H9 (cell line): ENCODE results near the gene TSPAN9. TPM values are rescaled to one million over a fixed set of nuclear protein-coding genes. Genes with fewer than 3 reads are reported as not detected.

ENCODE experiments used
- DNase-seq: peaks from one replicate; pipeline ENCODE4 v3.0.0-alpha.2; 2017
- H2AFZ ChIP-seq: one replicate; pipeline ENCODE4 v1.6.1; 2013; ENCODE audit warnings: mild to moderate bottlenecking, low read length, control low read depth, moderate library complexity
- H2AK5ac ChIP-seq: 2 replicates; pipeline ENCODE4 v1.6.1; 2013; ENCODE audit warnings: low read length, control low read depth, mixed read lengths; ENCODE audit not compliant: insufficient read length
- H2BK120ac ChIP-seq: one replicate; pipeline ENCODE4 v1.6.1; 2013; ENCODE audit warnings: low read depth, mild to moderate bottlenecking, low read length, control low read depth, inconsistent platforms; ENCODE audit not compliant: poor library complexity, severe bottlenecking
- H2BK12ac ChIP-seq: 2 replicates; pipeline ENCODE4 v1.6.1; 2013; ENCODE audit warnings: low read length, control low read depth, mixed read lengths, low read depth; ENCODE audit not compliant: insufficient read length
- H2BK15ac ChIP-seq: 2 replicates; pipeline ENCODE4 v1.6.1; 2013; ENCODE audit warnings: low read depth, low read length, control low read depth
- H2BK20ac ChIP-seq: one replicate; pipeline ENCODE4 v1.6.1; 2013; ENCODE audit warnings: low read depth, mild to moderate bottlenecking, low read length, control low read depth, inconsistent platforms; ENCODE audit not compliant: poor library complexity, severe bottlenecking
- H2BK5ac ChIP-seq: 2 replicates; pipeline ENCODE4 v1.6.1; 2013; ENCODE audit warnings: low read length, control low read depth, mixed read lengths; ENCODE audit not compliant: insufficient read length
- H3K14ac ChIP-seq: 2 replicates; pipeline ENCODE4 v1.6.1; 2013; ENCODE audit warnings: low read length, control low read depth; ENCODE audit not compliant: insufficient read depth
- H3K18ac ChIP-seq: 2 replicates; pipeline ENCODE4 v1.6.1; 2013; ENCODE audit warnings: low read depth, mild to moderate bottlenecking, mixed read lengths, low read length, control low read depth; ENCODE audit not compliant: insufficient read length
- H3K23ac ChIP-seq: 2 replicates; pipeline ENCODE4 v1.6.1; 2013; ENCODE audit warnings: low read length, control low read depth, mixed read lengths, low read depth; ENCODE audit not compliant: insufficient read length
- H3K23me2 ChIP-seq: 2 replicates; pipeline ENCODE4 v1.6.1; 2013; ENCODE audit warnings: low read depth, mild to moderate bottlenecking, mixed read lengths, low read length, control low read depth; ENCODE audit not compliant: insufficient read length, poor library complexity, severe bottlenecking
- H3K27ac ChIP-seq: 2 replicates; pipeline ENCODE4 v1.5.1; 2013; ENCODE audit warnings: low read length, control low read depth, mixed read lengths, low read depth; ENCODE audit not compliant: insufficient read length
- H3K27me3 ChIP-seq: 2 replicates; pipeline ENCODE4 v1.6.1; 2013; ENCODE audit warnings: low read length, control low read depth, inconsistent platforms; ENCODE audit not compliant: insufficient read depth
- H3K4ac ChIP-seq: 2 replicates; pipeline ENCODE4 v1.6.1; 2013; ENCODE audit warnings: low read depth, mild to moderate bottlenecking, control low read depth, inconsistent platforms, low read length, moderate library complexity
- H3K4me1 ChIP-seq: 2 replicates; pipeline ENCODE4 v1.6.1; 2013; ENCODE audit warnings: low read length, control low read depth, inconsistent platforms; ENCODE audit not compliant: insufficient read depth
- H3K4me2 ChIP-seq: 2 replicates; pipeline ENCODE4 v1.6.1; 2013; ENCODE audit warnings: low read length, control low read depth, mixed read lengths; ENCODE audit not compliant: insufficient read length, insufficient read depth
- H3K56ac ChIP-seq: 2 replicates; pipeline ENCODE4 v1.6.1; 2013; ENCODE audit warnings: low read depth, mild to moderate bottlenecking, mixed read lengths, low read length, control low read depth; ENCODE audit not compliant: insufficient read length
- H3K79me1 ChIP-seq: 2 replicates; pipeline ENCODE4 v1.6.1; 2013; ENCODE audit warnings: low read depth, mild to moderate bottlenecking, moderate library complexity, low read length, control low read depth, inconsistent platforms; ENCODE audit not compliant: insufficient read depth, poor library complexity, severe bottlenecking
- H3K79me2 ChIP-seq: 2 replicates; pipeline ENCODE4 v1.6.1; 2013; ENCODE audit warnings: low read length, control low read depth, inconsistent platforms; ENCODE audit not compliant: insufficient read depth
- H3K9ac ChIP-seq: 2 replicates; pipeline ENCODE4 v1.6.1; 2013; ENCODE audit warnings: low read length, control low read depth, mixed read lengths; ENCODE audit not compliant: insufficient read length; ENCODE audit errors: extremely low read depth
- H3K9me3 ChIP-seq: one replicate; pipeline ENCODE4 v1.6.1; 2013; ENCODE audit warnings: low read depth, low read length, inconsistent platforms; ENCODE audit not compliant: control insufficient read depth
- H3T11ph ChIP-seq: one replicate; pipeline ENCODE4 v1.6.1; 2013; ENCODE audit warnings: mild to moderate bottlenecking, low read length, control low read depth, inconsistent platforms
- H4K20me1 ChIP-seq: one replicate; pipeline ENCODE4 v1.6.1; 2013; ENCODE audit not compliant: control insufficient read depth, insufficient read length, insufficient read depth
- H4K5ac ChIP-seq: 2 replicates; pipeline ENCODE4 v1.6.1; 2013; ENCODE audit warnings: low read depth, mild to moderate bottlenecking, mixed read lengths, low read length, control low read depth; ENCODE audit not compliant: insufficient read length
- H4K8ac ChIP-seq: replicated peaks from 2 replicates; pipeline ENCODE4 v1.6.1; 2013; ENCODE audit warnings: low read length, control low read depth, mixed read lengths, low read depth; ENCODE audit not compliant: insufficient read length
- H4K91ac ChIP-seq: 2 replicates; pipeline ENCODE4 v1.6.1; 2013; ENCODE audit warnings: low read depth, mild to moderate bottlenecking, moderate library complexity, mixed read lengths, low read length, control low read depth; ENCODE audit not compliant: insufficient read length
- H3K27ac Mint-ChIP-seq, 3 experiments: 2 replicates in 2 of 3; 3 replicates in 1 of 3; pipeline ENCODE4 v1.8.0; 2020 to 2021; ENCODE audit warnings: mixed read lengths in 3 of 3, mild to moderate bottlenecking in 1 of 3, moderate library complexity in 1 of 3
- H3K27me3 Mint-ChIP-seq: 2 replicates; pipeline ENCODE4 v1.8.0; 2021; ENCODE audit warnings: low read depth, mild to moderate bottlenecking, moderate library complexity, mixed read lengths
- H3K36me3 Mint-ChIP-seq, 3 experiments: 2 replicates in 2 of 3; 3 replicates in 1 of 3; pipeline ENCODE4 v1.8.0; 2020 to 2021; ENCODE audit warnings: low read depth in 3 of 3, mixed read lengths in 3 of 3; ENCODE audit not compliant: insufficient read depth in 1 of 3
- H3K4me1 Mint-ChIP-seq, 2 experiments: 2 replicates each; pipeline ENCODE4 v1.8.0; 2020; ENCODE audit warnings: mixed read lengths in 2 of 2
- H3K4me3 Mint-ChIP-seq, 2 experiments: 2 replicates in 1 of 2; 3 replicates in 1 of 2; pipeline ENCODE4 v1.8.0; 2020 to 2021; ENCODE audit warnings: mild to moderate bottlenecking in 2 of 2, mixed read lengths in 2 of 2, moderate library complexity in 1 of 2
- H3K9me3 Mint-ChIP-seq, 2 experiments: 2 replicates in 1 of 2; 3 replicates in 1 of 2; pipeline ENCODE4 v1.8.0; 2020; ENCODE audit warnings: mild to moderate bottlenecking in 2 of 2, mixed read lengths in 2 of 2, moderate library complexity in 1 of 2
- WGBS: extraction: QIAGEN DNeasy Blood & Tissue Kit; methylation state at CpG from one replicate; pipeline ENCODE4 v1.1.7; 2013; ENCODE audit warnings: missing lambda C conversion rate, low lambda C conversion rate, mixed read lengths; ENCODE audit not compliant: insufficient read length; ENCODE audit errors: extremely low coverage; 5-methylcytosine and 5-hydroxymethylcytosine counted together
- total RNA-seq: library from RNA; stranded (reverse); gene quantifications from 2 replicates; pipeline ENCODE4 v1.2.1, GENCODE V29; 2021
- TF ChIP-seq, protein P1 (sequence below): fragments of 200-600 bp; sonication (generic); conservative IDR thresholded peaks from 3 replicates; pipeline ENCODE4 v1.8.0; 2021; ENCODE audit warnings: antibody characterized with exemption, mild to moderate bottlenecking

The TSPAN9 gene
- total RNA-seq, 1 experiment from 2014 or later: 19.0 TPM

DNA sequence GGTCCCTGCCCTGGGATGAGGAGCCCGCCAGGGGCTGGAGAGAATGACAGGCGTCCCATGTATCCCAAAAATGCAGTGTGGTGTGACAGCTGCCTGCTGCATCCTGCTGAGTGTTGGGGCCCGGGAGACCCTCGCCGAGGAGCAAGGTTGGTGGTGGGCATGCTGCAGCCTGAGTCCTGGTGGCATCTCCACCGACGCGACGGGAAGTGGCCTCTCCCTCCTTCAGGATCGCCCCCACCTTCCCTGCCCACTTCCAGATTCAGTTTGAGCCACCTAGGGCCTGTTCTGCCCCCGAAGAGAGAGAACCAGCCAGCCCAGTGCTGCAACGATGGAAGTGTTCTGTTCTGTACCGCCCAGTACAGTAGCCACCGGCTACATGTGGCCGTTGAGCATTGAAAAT is 70.1 kb downstream of the TSPAN9 start:
- Histone ChIP-seq H3K27me3 (no peaks in the 10 kb centered on the region), H2BK15ac (no peak overlapping the region), H2BK120ac (no peak overlapping the region), H2AFZ (no peak overlapping the region), H3K9me3 (no peaks in the 10 kb centered on the region), H2BK12ac (no peak overlapping the region), H4K8ac (no peak overlapping the region), H2AK5ac (no peak overlapping the region), H4K5ac (no peak overlapping the region), H3K4me2 (no peak overlapping the region), H3K4ac (no peak overlapping the region), H3K4me1 (peaks cover 9% of the 10 kb centered on the region; the same call in 1 of the 2 replicates), H3K18ac (no peak overlapping the region), H2BK5ac (no peak overlapping the region), H3K56ac (no peak overlapping the region), H3K79me2 (no peaks in the 10 kb centered on the region), H4K91ac (no peak overlapping the region), H3T11ph (no peak overlapping the region), H3K23me2 (no peaks in the 10 kb centered on the region), H3K23ac (no peak overlapping the region), H2BK20ac (no peak overlapping the region), H4K20me1 (peaks cover 5% of the 10 kb centered on the region), H3K27ac (no peak overlapping the region), H3K14ac (no peak overlapping the region), H3K79me1 (no peaks in the 10 kb centered on the region), H3K9ac (no peak overlapping the region)
- no peak overlapping the region for H3K4me3 Mint-ChIP-seq
- no CpG with 5 or more reads among the region's 15 CpGs for WGBS
- peaks cover 0 to 4% (median 2%) of the 10 kb centered on the region in 3 experiments; a peak in 2 of 7 replicates for H3K36me3 Mint-ChIP-seq
- H3K27ac Mint-ChIP-seq: no peak overlapping the region; a peak in 1 of 7 replicates
- H3K9me3 Mint-ChIP-seq: peaks cover 3 to 5% of the 10 kb centered on the region in 2 experiments
- TF ChIP-seq, protein P1, sequence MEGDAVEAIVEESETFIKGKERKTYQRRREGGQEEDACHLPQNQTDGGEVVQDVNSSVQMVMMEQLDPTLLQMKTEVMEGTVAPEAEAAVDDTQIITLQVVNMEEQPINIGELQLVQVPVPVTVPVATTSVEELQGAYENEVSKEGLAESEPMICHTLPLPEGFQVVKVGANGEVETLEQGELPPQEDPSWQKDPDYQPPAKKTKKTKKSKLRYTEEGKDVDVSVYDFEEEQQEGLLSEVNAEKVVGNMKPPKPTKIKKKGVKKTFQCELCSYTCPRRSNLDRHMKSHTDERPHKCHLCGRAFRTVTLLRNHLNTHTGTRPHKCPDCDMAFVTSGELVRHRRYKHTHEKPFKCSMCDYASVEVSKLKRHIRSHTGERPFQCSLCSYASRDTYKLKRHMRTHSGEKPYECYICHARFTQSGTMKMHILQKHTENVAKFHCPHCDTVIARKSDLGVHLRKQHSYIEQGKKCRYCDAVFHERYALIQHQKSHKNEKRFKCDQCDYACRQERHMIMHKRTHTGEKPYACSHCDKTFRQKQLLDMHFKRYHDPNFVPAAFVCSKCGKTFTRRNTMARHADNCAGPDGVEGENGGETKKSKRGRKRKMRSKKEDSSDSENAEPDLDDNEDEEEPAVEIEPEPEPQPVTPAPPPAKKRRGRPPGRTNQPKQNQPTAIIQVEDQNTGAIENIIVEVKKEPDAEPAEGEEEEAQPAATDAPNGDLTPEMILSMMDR: no peak
- H3K4me1 Mint-ChIP-seq: peaks cover 39 to 44% of the 10 kb centered on the region in 2 experiments
- H3K27me3 Mint-ChIP-seq: no peaks in the 10 kb centered on the region
- DNase-seq: no peak
